ENCODE results near the gene LIPI. TPM values are rescaled to one million over a fixed set of nuclear protein-coding genes. Genes with fewer than 3 reads are reported as not detected.
"Not testable (repeated sequence)": the region's sequence is repeated elsewhere in the genome, so short reads cannot be mapped to it uniquely, and the experiment has no call there.

LIPI gene
- total RNA-seq, 4 donors from 2014 or later: not detected

GRCh38 chr21:14092834-14093560 is 117.8 kb downstream of the LIPI start:
- no peaks in the 10 kb centered on the region for H3K27me3 ChIP-seq
- H3K4me3 ChIP-seq: no peak overlapping the region
- intact Hi-C loops (cut with DNase I): no loop called here
- TF ChIP-seq, protein P1, sequence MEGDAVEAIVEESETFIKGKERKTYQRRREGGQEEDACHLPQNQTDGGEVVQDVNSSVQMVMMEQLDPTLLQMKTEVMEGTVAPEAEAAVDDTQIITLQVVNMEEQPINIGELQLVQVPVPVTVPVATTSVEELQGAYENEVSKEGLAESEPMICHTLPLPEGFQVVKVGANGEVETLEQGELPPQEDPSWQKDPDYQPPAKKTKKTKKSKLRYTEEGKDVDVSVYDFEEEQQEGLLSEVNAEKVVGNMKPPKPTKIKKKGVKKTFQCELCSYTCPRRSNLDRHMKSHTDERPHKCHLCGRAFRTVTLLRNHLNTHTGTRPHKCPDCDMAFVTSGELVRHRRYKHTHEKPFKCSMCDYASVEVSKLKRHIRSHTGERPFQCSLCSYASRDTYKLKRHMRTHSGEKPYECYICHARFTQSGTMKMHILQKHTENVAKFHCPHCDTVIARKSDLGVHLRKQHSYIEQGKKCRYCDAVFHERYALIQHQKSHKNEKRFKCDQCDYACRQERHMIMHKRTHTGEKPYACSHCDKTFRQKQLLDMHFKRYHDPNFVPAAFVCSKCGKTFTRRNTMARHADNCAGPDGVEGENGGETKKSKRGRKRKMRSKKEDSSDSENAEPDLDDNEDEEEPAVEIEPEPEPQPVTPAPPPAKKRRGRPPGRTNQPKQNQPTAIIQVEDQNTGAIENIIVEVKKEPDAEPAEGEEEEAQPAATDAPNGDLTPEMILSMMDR (IDR thresholded peaks at IDR 0.05): no peak
- TF ChIP-seq POLR2A (IDR thresholded peaks at IDR 0.05): no peak
- no peak for DNase-seq
- H3K9me3 ChIP-seq: no peaks in the 10 kb centered on the region
- no peaks in the 10 kb centered on the region for H3K4me1 ChIP-seq
- peaks cover 0 to 15% (median 0%) of the 10 kb centered on the region in 3 donors for H3K36me3 ChIP-seq
- WGBS, 2 donors: 79 to 88% methylated on average over 2 to 6 of the region's 22 CpGs
- no peak overlapping the region for H3K27ac ChIP-seq

- H3K27ac ChIP-seq; DNase-seq; intact Hi-C loops (cut with DNase I); H3K4me3 ChIP-seq; H3K27me3 ChIP-seq; H3K9me3 ChIP-seq; H3K4me1 ChIP-seq: not testable (repeated sequence)
- peaks cover 0 to 26% (median 0%) of the 10 kb centered on the region in 3 donors for H3K36me3 ChIP-seq
Observed at GRCh38 chr21:14090184-14090583, 120.6 kb downstream of the LIPI start.

GRCh38 chr21:14088391-14088790 is 122.4 kb downstream of the LIPI start:
- intact Hi-C loops (cut with DNase I): no loop called here
- no peaks in the 10 kb centered on the region for H3K4me1 ChIP-seq
- peaks cover 0 to 16% (median 5%) of the 10 kb centered on the region in 3 donors for H3K9me3 ChIP-seq
- H3K27ac ChIP-seq: no peak overlapping the region
- H3K4me3 ChIP-seq: no peak overlapping the region
- TF ChIP-seq, protein P1 (IDR thresholded peaks at IDR 0.05): no peak
- no peak for TF ChIP-seq POLR2A (IDR thresholded peaks at IDR 0.05)
- DNase-seq: no peak
- 89 to 92% methylated on average over 6 of the region's 6 CpGs for WGBS, 2 donors
- no peaks in the 10 kb centered on the region for H3K27me3 ChIP-seq
- H3K36me3 ChIP-seq: peaks cover 0 to 42% (median 0%) of the 10 kb centered on the region in 3 donors

DNA sequence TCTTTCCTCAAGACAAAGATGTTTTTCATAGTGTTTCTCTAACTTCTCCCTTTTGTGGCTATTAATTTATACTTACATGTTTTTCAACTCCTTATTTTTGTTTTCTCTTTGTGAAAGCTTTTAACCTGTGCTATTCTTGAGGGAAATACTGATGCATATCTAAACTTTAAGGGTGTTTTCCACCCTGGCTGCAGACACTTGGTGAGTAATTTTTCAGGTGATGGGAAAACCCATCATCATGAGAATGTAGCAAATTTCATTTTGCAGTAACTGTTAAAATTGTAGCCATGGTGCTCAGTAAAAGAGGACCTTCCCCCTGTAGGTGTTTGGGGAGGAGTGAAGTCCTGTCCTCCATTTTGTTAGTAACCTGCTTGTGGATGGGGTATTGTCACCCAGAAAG is 124.2 kb downstream of the LIPI start:
- Histone ChIP-seq H3K4me1 (no peaks in the 10 kb centered on the region), H3K4me3 (no peak overlapping the region), H3K27ac (no peak overlapping the region), H3K27me3 (no peaks in the 10 kb centered on the region), H3K36me3 (peaks cover 0 to 28% (median 0%) of the 10 kb centered on the region in 3 donors), H3K9me3 (peaks cover 0 to 21% (median 5%) of the 10 kb centered on the region in 3 donors)
- intact Hi-C loops (cut with DNase I): no loop called here
- DNase-seq: no peak
- TF ChIP-seq POLR2A (IDR thresholded peaks at IDR 0.05): no peak
- TF ChIP-seq, protein P1 (IDR thresholded peaks at IDR 0.05): no peak

DNA sequence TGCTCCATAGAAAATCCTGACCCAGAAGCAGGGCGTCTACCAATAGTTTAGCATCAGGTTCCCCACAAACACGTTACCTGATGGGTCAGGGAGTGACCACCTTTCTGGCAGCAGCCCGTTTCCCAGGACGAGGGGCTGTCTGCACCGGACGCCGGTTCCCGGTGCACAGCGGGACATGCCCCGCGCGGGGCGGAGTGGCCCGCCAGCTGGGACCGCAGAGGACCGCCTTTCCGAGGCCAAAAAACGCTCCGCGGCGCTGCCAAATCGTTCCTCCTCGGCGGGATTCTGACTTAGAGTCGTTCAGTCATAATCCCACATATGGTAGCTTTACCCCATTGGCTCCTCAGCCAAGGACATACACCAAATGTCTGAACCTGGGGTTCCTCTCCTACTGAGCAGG is 126.1 kb downstream of the LIPI start:
- no peak for DNase-seq
- peaks cover 0 to 21% (median 5%) of the 10 kb centered on the region in 3 donors for H3K9me3 ChIP-seq
- H3K4me1 ChIP-seq: no peaks in the 10 kb centered on the region
- intact Hi-C loops (cut with DNase I): no loop called here
- no peaks in the 10 kb centered on the region for H3K27me3 ChIP-seq
- no peak for TF ChIP-seq POLR2A (IDR thresholded peaks at IDR 0.05)
- TF ChIP-seq, protein P1 (IDR thresholded peaks at IDR 0.05): no peak
- H3K4me3 ChIP-seq: no peak overlapping the region
- peaks cover 0 to 28% (median 0%) of the 10 kb centered on the region in 3 donors for H3K36me3 ChIP-seq
- WGBS, 2 donors: 97% methylated on average over 14 of the region's 25 CpGs; no CpG with 5 or more reads in 1 of the 2 donors
- H3K27ac ChIP-seq: no peak overlapping the region
